Thyroid gland (tissue), 4 donors: ENCODE data around the gene PRLR.

ENCODE experiments used
- POLR2A ChIP-seq, 2 donors: fragments of 450-650 bp; IDR thresholded peaks; one replicate each; pipeline ENCODE4 v1.6.1; 2017; ENCODE audit warnings: antibody characterized with exemption in 2 of 2, mild to moderate bottlenecking in 2 of 2, moderate library complexity in 1 of 2
- TF ChIP-seq, protein P1 (sequence below), 6 experiments: fragments of 200-600 bp in 3 of 6; fragments of 450-650 bp in 3 of 6; sonication (generic) in 3 of 6; IDR thresholded peaks; one replicate each; pipeline ENCODE4 v1.5.1; 2016 to 2019; ENCODE audit warnings: antibody characterized with exemption in 6 of 6, mild to moderate bottlenecking in 2 of 6, inconsistent platforms in 1 of 6, moderate library complexity in 1 of 6

DNA sequence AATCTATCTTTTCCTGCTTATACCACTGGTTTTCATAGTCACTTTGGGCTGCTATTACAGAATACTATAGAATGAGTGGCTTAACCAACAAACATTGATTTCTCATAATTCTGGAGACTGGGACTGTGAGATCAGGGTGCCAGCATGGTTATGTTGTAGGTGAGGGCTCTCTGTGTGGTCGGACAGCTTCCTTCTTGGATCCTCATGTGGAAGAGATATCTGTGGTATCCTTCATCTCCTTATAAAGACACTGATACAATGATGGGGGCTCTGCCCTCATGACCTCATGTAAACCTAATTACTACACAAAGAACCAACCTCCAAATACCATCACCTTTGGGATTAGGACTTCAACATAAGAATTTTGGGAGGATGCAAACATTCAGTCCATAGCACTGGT is 13.9 kb upstream of the PRLR start:
- TF ChIP-seq, protein P1, sequence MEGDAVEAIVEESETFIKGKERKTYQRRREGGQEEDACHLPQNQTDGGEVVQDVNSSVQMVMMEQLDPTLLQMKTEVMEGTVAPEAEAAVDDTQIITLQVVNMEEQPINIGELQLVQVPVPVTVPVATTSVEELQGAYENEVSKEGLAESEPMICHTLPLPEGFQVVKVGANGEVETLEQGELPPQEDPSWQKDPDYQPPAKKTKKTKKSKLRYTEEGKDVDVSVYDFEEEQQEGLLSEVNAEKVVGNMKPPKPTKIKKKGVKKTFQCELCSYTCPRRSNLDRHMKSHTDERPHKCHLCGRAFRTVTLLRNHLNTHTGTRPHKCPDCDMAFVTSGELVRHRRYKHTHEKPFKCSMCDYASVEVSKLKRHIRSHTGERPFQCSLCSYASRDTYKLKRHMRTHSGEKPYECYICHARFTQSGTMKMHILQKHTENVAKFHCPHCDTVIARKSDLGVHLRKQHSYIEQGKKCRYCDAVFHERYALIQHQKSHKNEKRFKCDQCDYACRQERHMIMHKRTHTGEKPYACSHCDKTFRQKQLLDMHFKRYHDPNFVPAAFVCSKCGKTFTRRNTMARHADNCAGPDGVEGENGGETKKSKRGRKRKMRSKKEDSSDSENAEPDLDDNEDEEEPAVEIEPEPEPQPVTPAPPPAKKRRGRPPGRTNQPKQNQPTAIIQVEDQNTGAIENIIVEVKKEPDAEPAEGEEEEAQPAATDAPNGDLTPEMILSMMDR (IDR thresholded peaks at IDR 0.05): no peak
- no peak for TF ChIP-seq POLR2A (IDR thresholded peaks at IDR 0.05)
